OCI-LY7 (cell line): ENCODE data around the gene CCDC54. TPM values are rescaled to one million over a fixed set of nuclear protein-coding genes. Genes with fewer than 3 reads are reported as not detected.

ENCODE experiments used
- BruUV-seq: library from RNA; stranded (reverse); fragments of 400-500 nt; replicated peaks from 2 replicates; lab custom pipeline; 2021; lab: Mats Ljungman, UMichigan
- CTCF ChIA-PET: fragments of 300-600 bp; sonication (Branson Sonifier 250); formaldehyde crosslinking; loops from one replicate; lab custom pipeline; 2022; ENCODE audit warnings: antibody characterized with exemption; ENCODE audit not compliant: unreplicated experiment; lab: Charles Lee
- POLR2A ChIA-PET: fragments of 300-600 bp; sonication (Branson Sonifier 250); formaldehyde crosslinking; loops from one replicate; lab custom pipeline; 2022; ENCODE audit warnings: antibody characterized with exemption; lab: Charles Lee
- DNase-seq: peaks from one replicate; pipeline ENCODE4 v3.0.0-alpha.2; 2015; ENCODE audit warnings: low spot score
- H2AFZ ChIP-seq: fragments of 200-600 bp; sonication (generic), shearing (Covaris generic); 2 replicates; pipeline ENCODE4 v1.6.1; 2014; ENCODE audit warnings: mild to moderate bottlenecking, antibody characterized with exemption, low read length, moderate library complexity
- H3K27ac ChIP-seq: fragments of 200-600 bp; sonication (generic); 2 replicates; pipeline ENCODE4 v1.5.1; 2014; ENCODE audit warnings: mixed run types, low read depth, mild to moderate bottlenecking, moderate library complexity, low read length, inconsistent platforms; ENCODE audit not compliant: poor library complexity, severe bottlenecking
- H3K36me3 ChIP-seq: fragments of 200-600 bp; sonication (generic); 2 replicates; pipeline ENCODE4 v1.6.1; 2014; ENCODE audit warnings: mild to moderate bottlenecking, antibody characterized with exemption, low read length, moderate library complexity, mixed read lengths; ENCODE audit not compliant: insufficient read depth
- H3K4me1 ChIP-seq: fragments of 200-600 bp; sonication (generic); 2 replicates; pipeline ENCODE4 v1.5.1; 2014; ENCODE audit warnings: mild to moderate bottlenecking, low read length; ENCODE audit not compliant: insufficient read depth, poor library complexity, severe bottlenecking
- H3K4me2 ChIP-seq: fragments of 200-600 bp; sonication (generic); 2 replicates; pipeline ENCODE4 v1.6.1; 2014; ENCODE audit warnings: mild to moderate bottlenecking, low read length
- H3K4me3 ChIP-seq: fragments of 200-600 bp; sonication (generic); 2 replicates; pipeline ENCODE4 v1.5.1; 2014; ENCODE audit warnings: mild to moderate bottlenecking, low read depth, low read length; ENCODE audit not compliant: poor library complexity, severe bottlenecking
- H3K79me2 ChIP-seq: fragments of 200-600 bp; sonication (generic); 2 replicates; pipeline ENCODE4 v1.6.1; 2016; ENCODE audit warnings: low read depth, mild to moderate bottlenecking, low read length, moderate library complexity, mixed read lengths; ENCODE audit not compliant: insufficient read depth
- H3K9me2 ChIP-seq: fragments of 200-600 bp; sonication (generic); 2 replicates; pipeline ENCODE4 v1.6.1; 2016; ENCODE audit warnings: mild to moderate bottlenecking, low read length, mixed read lengths; ENCODE audit not compliant: insufficient read depth
- H3K9me3 ChIP-seq: fragments of 200-600 bp; sonication (generic); 2 replicates; pipeline ENCODE4 v1.6.1; 2014; ENCODE audit warnings: mild to moderate bottlenecking, mixed run types, low read length, mixed read lengths
- H4K20me1 ChIP-seq: fragments of 200-600 bp; sonication (generic); 2 replicates; pipeline ENCODE4 v1.6.1; 2014; ENCODE audit warnings: mild to moderate bottlenecking, antibody characterized with exemption, low read length, moderate library complexity, mixed read lengths; ENCODE audit not compliant: insufficient read depth
- EZH2phosphoT487 ChIP-seq: fragments of 200-600 bp; sonication (generic); IDR thresholded peaks from 2 replicates; pipeline ENCODE4 v1.6.1; 2018; ENCODE audit warnings: low read depth, borderline replicate concordance, mild to moderate bottlenecking, mixed run types, antibody characterized with exemption, low read length, moderate library complexity, mixed read lengths
- intact Hi-C: fragments of 100-400 bp; cut with micrococcal nuclease; formaldehyde crosslinking; loops from one replicate; pipeline ENCODE4 v1.10.0; 2022; ENCODE audit not compliant: unreplicated experiment
- total RNA-seq, 2 experiments: library from RNA; depleted of rRNA in 1 of 2; stranded (reverse); fragments of >200 nt in 1 of 2; shearing (Covaris generic) in 1 of 2; gene quantifications; 2 replicates each; pipeline ENCODE4 v1.2.3, GENCODE V29; 2014 to 2022
- TF ChIP-seq, protein P1 (sequence below): fragments of 200-600 bp; sonication (generic); conservative IDR thresholded peaks from 2 replicates; pipeline ENCODE4 v1.5.1; 2014; ENCODE audit warnings: mild to moderate bottlenecking, antibody characterized with exemption, low read length, moderate library complexity, mixed read lengths

The CCDC54 gene
- total RNA-seq, 2 experiments from 2014 or later, result not detected

DNA sequence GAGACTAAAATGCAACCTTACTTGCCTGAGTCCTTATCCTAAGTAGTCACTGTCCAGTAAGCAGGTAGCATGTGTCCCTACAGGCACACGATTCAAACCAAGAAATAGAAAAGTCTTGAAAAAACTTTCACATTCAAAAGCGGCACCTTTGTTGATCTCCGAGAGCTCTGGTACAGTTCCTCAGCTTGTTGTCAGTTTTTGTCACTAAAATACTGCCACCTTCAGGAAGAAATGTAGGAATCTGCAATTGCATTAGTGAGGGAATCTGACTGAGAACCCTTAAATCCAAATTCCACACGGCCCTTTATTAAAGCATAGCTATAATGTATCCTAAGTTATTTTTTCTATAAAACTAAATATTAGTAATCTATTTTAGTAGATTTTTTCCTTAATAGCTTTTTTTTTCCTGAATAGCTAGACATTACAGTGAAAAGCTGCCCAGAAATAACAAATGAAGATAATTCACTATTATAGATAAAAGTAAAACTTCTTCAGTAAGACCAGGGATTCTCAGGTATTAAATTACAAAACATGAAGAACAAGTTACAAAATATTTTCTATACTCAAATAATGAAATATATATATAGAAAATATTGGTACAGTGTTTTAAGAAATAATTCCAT, 44.0 kb downstream of the CCDC54 start:
- intact Hi-C loops, result loop anchor here (1.0 to 10.0 kb wide), 3 partner anchors 149 to 276 kb away; no protein-coding TSS in a partner anchor
- Histone ChIP-seq H3K79me2 (no peaks in the 10 kb centered on the region), H3K4me3 (no peak overlapping the region), H2AFZ (peak overlapping the region; percentile 56), H3K4me1 (peaks cover 18% of the 10 kb centered on the region), H3K36me3 (no peaks in the 10 kb centered on the region), H3K9me3 (no peaks in the 10 kb centered on the region), H3K9me2 (no peaks in the 10 kb centered on the region), H3K4me2 (peak overlapping the region; percentile 51), H4K20me1 (no peaks in the 10 kb centered on the region), H3K27ac (no peak overlapping the region)
- CTCF ChIA-PET, result interaction anchor here (1.2 to 1.7 kb wide), 3 partner anchors 10 to 185 kb away, joined by 8 to 14 read pairs (median 9); no protein-coding TSS in a partner anchor
- BruUV-seq, result no TSS peak
- DNase-seq, result peak; percentile 75
- POLR2A ChIA-PET, result interaction anchor here (0.7 to 1.9 kb wide), 12 partner anchors 9 to 201 kb away, joined by 3 to 5 read pairs (median 4); no protein-coding TSS in a partner anchor
- no peak for TF ChIP-seq EZH2phosphoT487
- TF ChIP-seq, protein P1, sequence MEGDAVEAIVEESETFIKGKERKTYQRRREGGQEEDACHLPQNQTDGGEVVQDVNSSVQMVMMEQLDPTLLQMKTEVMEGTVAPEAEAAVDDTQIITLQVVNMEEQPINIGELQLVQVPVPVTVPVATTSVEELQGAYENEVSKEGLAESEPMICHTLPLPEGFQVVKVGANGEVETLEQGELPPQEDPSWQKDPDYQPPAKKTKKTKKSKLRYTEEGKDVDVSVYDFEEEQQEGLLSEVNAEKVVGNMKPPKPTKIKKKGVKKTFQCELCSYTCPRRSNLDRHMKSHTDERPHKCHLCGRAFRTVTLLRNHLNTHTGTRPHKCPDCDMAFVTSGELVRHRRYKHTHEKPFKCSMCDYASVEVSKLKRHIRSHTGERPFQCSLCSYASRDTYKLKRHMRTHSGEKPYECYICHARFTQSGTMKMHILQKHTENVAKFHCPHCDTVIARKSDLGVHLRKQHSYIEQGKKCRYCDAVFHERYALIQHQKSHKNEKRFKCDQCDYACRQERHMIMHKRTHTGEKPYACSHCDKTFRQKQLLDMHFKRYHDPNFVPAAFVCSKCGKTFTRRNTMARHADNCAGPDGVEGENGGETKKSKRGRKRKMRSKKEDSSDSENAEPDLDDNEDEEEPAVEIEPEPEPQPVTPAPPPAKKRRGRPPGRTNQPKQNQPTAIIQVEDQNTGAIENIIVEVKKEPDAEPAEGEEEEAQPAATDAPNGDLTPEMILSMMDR, result peak; percentile 85

DNA sequence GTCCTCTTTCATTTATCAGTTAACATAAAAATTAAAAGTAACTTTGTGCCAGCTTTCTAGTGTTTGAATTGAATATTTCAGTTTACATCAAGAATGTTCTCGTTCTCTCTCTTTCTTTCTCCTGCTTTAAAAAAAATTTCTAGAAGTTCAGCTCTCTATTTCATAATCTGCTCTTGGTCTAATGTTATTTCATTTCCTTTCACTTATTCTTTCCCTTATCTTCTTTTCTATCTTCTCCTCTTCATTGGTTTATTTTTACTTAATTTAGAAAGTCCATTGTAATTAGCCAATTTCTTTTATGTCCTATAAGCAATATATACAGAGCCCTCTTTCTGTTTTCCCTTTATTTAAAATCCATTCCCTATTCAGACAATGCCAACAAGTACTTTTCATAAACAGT, 44.6 kb downstream of the CCDC54 start:
- H3K27ac ChIP-seq, result no peak overlapping the region
- ChIA-PET CTCF (interaction anchor here (1.2 to 1.7 kb wide), 3 partner anchors 9 to 186 kb away, joined by 8 to 14 read pairs (median 9); no protein-coding TSS in a partner anchor), POLR2A (interaction anchor here (0.9 to 1.9 kb wide), 9 partner anchors 9 to 202 kb away, joined by 3 to 5 read pairs (median 3); no protein-coding TSS in a partner anchor)
- no peaks in the 10 kb centered on the region for H3K79me2 ChIP-seq
- no peak overlapping the region for H3K4me2 ChIP-seq
- H2AFZ ChIP-seq, result no peak overlapping the region
- no peaks in the 10 kb centered on the region for H3K9me3 ChIP-seq
- intact Hi-C loops, result loop anchor here (1.0 to 10.0 kb wide), 3 partner anchors 150 to 277 kb away; no protein-coding TSS in a partner anchor
- no peaks in the 10 kb centered on the region for H3K9me2 ChIP-seq
- no peak for DNase-seq
- no TSS peak for BruUV-seq
- no peak overlapping the region for H3K4me3 ChIP-seq
- no peak for TF ChIP-seq EZH2phosphoT487
- TF ChIP-seq, protein P1, result no peak
- H3K4me1 ChIP-seq, result peaks cover 24% of the 10 kb centered on the region
- no peaks in the 10 kb centered on the region for H3K36me3 ChIP-seq
- no peaks in the 10 kb centered on the region for H4K20me1 ChIP-seq

DNA sequence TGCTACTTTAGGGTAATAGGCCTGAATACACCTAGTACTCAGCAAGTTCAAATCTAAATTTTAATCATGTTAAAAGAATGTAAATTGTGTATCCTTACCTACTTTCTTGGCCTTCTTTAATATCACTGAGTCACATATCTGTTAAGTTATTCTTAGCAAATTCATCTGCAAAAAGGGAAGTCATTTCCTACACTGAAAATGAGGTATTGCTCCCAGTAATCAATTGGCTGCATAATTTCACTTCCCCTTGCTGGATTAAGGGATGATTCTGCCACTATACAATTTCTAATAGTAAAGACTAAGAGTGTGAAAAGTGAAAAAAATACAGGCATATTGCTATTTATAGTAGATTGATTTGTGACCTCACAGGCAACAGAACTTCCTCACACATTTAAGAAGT, 47.8 kb downstream of the CCDC54 start:
- Histone ChIP-seq H3K27ac (peak overlapping the region; percentile 30), H3K4me2 (peak overlapping the region; percentile 50), H3K4me1 (peaks cover 55% of the 10 kb centered on the region), H3K9me3 (no peaks in the 10 kb centered on the region), H3K4me3 (peak overlapping the region; percentile 21), H3K79me2 (no peaks in the 10 kb centered on the region), H2AFZ (peak overlapping the region; percentile 89), H3K36me3 (no peaks in the 10 kb centered on the region), H4K20me1 (no peaks in the 10 kb centered on the region), H3K9me2 (no peaks in the 10 kb centered on the region)
- no peak for TF ChIP-seq EZH2phosphoT487
- TF ChIP-seq, protein P1, result no peak
- BruUV-seq, result no TSS peak
- DNase-seq, result no peak
- ChIA-PET CTCF (no interaction called here), POLR2A (interaction anchor here (1.0 kb wide), 1 partner anchor 9 kb away, joined by 5 read pairs; no protein-coding TSS in a partner anchor)
- intact Hi-C loops, result loop anchor here (10.0 kb wide), 1 partner anchor 280 kb away; no protein-coding TSS in a partner anchor
